ENCODE measurements around the gene STRIP1.

The STRIP1 gene, protein sequence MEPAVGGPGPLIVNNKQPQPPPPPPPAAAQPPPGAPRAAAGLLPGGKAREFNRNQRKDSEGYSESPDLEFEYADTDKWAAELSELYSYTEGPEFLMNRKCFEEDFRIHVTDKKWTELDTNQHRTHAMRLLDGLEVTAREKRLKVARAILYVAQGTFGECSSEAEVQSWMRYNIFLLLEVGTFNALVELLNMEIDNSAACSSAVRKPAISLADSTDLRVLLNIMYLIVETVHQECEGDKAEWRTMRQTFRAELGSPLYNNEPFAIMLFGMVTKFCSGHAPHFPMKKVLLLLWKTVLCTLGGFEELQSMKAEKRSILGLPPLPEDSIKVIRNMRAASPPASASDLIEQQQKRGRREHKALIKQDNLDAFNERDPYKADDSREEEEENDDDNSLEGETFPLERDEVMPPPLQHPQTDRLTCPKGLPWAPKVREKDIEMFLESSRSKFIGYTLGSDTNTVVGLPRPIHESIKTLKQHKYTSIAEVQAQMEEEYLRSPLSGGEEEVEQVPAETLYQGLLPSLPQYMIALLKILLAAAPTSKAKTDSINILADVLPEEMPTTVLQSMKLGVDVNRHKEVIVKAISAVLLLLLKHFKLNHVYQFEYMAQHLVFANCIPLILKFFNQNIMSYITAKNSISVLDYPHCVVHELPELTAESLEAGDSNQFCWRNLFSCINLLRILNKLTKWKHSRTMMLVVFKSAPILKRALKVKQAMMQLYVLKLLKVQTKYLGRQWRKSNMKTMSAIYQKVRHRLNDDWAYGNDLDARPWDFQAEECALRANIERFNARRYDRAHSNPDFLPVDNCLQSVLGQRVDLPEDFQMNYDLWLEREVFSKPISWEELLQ

DNA sequence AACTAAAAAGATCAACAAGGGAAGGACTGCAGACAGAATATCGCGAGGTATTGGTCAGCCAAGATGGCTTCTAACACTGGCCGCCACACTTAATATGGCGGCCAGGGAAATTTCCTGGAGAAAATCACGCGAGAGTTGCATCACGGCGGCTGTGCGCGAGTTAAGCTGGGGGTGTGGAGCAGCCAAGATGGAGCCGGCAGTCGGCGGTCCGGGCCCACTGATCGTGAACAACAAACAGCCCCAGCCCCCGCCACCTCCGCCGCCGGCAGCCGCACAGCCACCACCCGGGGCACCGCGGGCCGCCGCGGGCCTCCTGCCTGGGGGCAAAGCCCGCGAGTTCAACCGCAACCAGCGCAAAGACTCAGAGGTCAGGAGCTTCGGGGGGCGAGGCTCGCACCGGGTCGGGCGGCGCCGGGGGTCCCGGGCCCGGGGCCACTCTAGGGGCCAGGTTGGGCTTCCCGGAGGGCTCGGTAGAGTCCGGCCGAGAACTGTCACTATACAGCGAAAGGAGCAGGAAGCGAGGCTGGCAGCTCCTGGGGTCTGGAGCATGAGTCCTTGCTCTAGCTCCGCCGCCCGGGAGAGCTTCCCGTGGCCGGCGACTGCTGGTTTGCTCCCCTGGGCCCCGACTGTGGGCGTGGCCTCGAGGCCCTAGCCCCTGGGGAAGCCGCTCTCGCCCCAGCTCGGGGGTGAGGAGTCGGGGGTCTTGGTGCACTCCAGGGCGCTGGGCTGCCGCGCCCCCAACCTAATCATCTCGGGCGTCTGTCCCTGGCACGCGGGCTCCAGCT, at the start of gene STRIP1:
TSS of gene STRIP1 (plus strand) at position 174 of the 785 bp plus-strand sequence. CDS start at position 188, 14 bp downstream.
- peak; percentile 95 for DNase-seq (ENCODE audit: low spot score)

DNA sequence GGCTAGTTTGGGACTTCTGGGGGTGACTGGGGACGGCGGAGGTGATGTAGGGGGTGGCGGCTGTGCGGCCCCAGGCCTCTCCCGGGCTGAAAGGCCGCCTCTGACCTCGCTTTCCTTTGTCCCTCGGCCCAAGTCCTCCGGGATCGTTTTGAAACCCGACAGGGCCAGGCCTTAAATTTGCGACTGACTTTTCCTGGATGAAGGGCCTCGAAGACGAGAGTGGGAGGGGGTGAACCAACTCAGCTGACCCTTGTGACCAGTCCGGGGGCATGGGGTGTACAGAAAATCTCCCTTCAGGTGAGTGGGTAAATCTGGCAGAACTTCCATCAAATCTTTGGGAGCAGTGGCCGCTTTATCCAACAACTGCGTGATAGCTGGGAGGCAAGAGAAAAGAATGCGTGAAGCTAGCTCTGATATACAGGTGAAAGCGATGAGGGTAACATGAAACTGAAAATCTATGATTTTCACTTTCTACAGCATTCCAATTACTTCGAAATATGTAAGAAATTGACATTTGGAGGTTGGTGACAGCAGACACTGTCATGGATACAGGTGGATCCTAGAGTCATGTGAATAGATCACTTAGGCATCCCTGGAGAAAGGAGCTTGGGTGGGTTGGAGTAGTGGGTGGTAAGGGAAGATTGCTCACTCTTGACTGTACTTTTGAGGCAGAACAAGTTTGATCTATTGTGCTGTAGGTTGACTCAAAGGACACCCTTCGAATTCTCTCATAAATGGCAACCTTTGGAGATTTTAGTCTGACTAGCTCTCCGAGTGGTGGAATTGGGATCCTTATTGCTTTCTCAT, 49.0 kb upstream of the STRIP1 start:
- DNase-seq (ENCODE audit: low spot score), result no peak

DNA sequence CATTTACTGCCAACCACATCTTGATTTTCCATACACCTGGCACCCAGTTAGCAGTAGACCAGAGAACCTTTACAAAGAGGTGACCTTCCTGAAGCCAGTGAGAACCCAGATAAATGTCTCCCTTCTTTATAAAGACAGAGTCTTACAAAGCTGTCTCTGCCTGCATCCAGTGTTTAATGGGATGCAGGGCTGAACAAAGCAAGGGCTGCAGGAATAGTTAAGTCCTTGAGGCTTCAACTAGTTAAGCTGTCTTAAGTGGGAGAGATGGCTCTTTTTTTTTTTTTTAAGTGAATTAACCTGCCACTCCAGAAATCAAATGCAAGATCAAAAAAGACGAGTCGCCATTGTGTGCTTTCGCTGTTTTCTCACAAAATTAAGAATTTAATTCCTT, 48.4 kb upstream of the STRIP1 start:
- no peak for DNase-seq (ENCODE audit: low spot score)

DNA sequence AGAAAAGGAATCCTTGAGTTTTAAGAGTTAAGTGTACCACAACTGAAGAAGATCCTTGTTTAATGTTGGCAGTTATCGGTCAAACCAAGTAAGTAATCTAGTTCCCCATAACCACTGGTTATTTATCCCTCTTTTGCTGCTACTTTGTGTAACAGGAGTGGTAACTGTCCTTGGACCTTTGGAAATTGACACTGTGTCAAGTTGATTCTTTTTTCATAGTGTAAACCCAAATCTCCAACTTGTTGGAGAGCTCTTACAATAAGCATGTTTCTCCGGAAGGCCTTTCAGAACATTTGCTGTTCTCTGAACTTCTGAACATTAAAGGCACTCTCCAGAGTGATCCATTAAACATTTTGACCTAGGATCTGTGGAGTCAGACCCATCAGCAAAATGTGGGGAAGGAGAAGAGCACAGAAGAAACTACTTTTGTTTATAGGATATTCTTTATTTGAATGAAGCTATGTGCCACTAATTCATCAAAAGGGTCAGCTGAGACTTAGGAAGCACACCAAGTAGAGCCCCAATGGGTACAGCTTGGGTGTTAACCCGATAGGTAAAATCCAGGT, 46.0 kb upstream of the STRIP1 start:
- no peak for DNase-seq (ENCODE audit: low spot score)

DNA sequence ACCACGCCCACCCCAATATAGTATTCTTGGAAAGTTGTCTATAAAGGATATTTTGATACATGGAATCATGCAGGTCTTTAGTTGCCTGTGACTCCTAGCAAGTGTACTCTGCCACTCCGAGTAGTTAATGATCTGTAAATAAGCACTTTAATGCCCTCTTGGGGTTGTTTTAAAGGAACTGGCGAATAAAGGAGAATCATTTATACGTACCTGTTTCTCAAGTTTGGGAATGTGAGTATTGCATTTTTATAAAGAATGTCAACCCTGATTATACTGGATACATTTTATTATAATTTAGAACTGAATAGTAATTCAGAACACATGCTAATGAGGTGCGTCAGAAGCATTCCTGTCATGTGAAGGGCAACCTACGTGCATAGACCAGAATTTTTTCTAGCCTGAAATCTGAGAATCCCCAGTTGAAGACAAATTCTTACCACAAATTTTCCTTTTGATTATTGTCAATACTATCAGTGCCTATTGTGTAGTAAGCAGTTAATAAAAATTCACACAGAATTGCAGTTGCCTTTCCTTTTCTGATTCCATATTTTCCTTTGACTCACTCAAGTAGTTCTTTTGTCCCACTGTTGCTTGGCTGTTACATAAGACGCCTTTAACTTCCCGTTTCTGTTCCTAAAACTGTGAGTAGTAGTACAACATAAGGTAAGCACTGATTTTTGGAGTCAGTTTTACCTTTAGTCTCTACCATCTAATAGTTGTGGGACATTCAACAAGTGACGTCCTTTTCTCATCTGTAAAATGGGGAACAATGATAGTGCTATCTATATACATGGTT, 44.7 kb upstream of the STRIP1 start:
- DNase-seq (ENCODE audit: low spot score), result no peak

DNA sequence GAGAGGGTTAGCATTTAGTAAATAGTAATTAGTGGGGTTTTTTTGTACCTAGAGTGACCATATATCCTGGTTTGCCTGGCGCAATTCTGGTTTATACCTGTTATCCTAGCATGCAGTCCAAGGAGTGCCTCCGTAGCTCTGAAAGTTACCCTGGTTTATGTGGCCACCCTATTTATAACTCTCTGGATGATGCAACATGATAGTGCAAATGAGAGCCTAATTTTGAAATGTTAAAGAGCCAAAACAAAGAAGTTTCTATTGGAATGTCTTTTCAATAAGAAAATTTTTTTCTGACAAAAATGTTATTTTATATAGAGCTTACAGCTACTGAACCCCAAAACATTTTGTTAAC, 44.1 kb upstream of the STRIP1 start:
- DNase-seq (ENCODE audit: low spot score), result no peak

DNA sequence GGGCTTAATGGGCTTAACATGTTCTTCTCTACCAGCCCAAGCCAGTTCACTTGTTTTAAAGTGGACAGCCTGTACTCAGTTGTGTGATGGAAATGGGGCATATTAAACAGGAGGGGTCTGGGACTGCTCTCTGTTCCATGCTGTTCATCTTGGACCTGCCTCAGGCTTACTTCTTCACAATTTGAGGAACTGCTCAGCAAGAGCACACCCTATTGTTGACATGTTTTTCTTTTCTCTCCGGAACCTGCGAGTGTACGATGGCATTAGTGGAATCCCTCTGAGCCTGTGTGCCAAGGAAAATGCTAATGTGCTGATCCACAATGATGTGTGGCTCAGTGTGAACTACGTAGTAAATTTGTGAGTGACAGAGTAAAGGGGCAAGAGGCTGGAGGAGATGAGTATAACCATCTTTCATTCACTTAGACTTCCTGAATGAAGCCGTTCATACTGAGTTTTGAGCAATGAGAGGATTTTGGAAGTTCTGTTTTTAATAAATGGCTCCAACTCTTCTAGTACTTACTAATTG, 43.0 kb upstream of the STRIP1 start:
- no peak for DNase-seq (ENCODE audit: low spot score)

DNA sequence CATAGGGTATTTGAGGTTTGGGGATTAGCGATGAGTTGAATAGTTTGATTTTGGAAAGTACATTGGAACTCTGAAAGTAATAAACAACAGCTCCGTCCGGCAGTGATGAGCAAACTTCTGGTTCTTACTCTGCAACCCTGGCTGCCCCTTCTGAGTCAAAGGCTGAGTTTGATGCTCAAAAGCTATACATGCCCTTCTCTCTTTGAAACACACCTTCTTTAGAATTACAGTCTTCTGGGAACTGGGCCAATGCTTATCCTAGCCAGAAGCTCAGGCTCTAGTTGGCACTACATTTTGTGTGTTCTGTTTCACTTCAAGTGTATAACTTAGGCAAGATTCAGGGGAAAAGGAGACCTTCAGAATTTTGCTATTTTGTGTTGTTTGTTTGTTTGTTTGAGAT, 40.5 kb upstream of the STRIP1 start:
- no peak for DNase-seq (ENCODE audit: low spot score)

DNA sequence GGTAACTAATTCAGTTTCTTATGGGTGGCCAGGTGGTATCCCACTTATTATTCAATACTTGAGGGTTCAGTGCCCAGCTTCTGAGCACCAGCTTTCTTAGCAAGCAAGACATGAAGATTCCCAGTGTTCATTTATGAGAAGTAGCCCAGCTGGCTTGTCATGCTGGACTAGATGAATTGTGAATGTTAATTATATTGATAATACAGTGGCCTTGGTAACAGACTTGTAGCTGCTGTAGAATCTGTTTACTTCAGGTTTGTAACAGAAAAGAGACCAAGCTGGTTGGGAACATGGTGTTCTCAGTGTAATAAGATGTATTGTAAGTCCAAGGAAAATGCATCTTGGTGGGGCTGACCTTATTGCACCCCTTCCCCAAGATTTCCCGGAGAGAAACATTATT, 39.8 kb upstream of the STRIP1 start:
- no peak for DNase-seq (ENCODE audit: low spot score)

DNA sequence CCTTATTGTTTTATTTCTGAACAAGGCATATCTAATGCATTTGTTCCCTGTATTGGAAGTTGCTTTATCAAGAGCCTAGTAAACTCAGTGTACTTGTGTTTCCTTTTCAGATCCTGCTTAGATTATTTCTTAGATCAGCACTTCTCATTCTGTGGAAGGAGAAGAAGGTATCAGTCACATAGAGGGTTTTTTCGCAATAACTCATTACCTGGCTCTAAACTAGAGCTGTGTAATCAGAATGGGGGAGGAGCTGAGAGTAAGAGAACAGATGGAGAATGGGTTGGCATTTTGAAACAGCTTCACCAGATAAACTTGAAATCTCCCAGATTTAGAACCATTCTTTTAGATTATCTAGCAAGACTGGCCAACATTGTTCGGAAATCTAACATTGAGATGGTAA, 38.9 kb upstream of the STRIP1 start:
- DNase-seq (ENCODE audit: low spot score), result no peak

DNA sequence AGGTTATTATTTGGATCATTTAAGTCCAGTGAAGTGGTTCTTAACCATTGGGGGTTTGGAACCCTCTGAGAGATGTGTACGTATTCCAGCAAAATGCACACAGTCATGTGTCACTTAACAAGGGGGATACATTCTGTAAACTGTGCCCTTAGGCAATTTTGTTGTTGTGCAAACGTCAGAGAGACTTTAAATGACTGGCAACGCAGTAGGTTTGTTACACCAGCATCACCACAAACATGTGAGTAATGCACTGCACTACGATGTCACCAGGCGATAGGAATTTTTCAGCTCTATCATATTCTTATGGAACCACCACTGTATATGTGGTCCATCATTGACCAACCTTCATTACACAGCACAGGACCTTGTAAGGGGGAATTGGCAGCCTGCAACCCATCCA, 37.9 kb upstream of the STRIP1 start:
- no peak for DNase-seq (ENCODE audit: low spot score)

DNA sequence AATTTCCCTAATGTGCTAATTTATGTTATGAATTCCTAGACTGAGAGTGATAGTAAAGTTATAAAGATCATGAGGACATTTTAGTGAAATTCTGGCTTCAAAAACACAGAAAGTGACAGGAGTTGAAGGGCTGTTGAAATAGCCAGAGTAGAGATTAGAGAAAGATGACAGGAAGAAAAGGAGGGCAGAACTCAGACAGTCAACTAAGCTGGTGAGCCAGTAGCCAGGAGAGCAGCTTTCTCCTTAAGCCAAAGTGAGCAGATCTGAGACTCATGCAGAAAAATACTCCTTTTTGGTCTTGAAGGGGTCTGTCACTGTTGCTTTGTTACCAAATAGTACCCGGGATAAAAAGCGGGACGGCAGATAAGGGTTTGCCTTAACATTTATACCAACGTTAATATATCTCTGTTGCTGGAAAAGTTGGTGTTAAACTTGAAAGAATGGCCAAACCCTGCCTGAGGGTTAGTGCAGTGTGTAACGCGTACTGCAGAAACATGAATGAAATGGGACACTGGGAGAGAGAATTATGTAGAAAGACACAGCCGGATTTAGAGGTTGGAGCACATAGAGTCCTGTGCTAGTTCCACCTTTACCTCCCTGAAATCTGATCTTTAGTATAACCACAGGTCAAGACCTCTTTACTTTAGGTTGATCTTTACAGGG, 37.1 kb upstream of the STRIP1 start:
- no peak for DNase-seq (ENCODE audit: low spot score)

DNA sequence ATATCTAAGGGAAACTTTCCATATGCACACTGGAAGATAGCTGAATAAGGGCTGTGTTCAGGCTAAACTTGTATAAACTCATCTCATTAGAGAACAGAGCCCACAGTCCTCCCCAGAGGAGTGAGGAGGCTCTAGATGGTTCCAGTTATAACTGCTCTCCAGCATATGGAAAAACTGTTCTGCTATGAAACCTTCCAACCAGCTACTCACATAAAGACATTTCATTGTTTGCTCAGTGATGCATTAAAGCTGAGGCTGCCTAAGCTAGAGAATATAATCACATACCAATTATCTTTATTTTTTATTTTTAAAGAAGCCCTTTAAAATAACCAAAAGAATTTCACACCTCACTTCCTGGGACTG, 36.6 kb upstream of the STRIP1 start:
- DNase-seq (ENCODE audit: low spot score), result no peak

DNA sequence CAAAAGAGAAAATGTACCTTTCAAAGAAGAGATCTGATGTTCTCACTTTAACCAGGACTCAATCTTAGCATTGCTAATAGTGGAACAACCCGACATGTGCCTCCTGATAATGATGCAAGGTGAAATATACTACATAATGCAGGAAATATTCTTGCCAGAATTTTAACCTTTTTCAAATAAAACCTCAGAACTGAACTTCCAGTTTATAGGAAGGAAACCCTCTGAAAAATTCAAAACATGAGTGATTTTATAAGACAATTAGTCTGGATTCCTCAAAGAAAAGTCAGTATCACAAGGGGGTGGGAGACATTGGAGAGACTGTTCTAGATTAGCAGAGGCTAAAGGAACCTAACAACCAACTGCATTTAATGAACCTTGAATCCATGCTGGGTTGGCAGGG, 31.7 kb upstream of the STRIP1 start:
- no peak for DNase-seq (ENCODE audit: low spot score)

DNA sequence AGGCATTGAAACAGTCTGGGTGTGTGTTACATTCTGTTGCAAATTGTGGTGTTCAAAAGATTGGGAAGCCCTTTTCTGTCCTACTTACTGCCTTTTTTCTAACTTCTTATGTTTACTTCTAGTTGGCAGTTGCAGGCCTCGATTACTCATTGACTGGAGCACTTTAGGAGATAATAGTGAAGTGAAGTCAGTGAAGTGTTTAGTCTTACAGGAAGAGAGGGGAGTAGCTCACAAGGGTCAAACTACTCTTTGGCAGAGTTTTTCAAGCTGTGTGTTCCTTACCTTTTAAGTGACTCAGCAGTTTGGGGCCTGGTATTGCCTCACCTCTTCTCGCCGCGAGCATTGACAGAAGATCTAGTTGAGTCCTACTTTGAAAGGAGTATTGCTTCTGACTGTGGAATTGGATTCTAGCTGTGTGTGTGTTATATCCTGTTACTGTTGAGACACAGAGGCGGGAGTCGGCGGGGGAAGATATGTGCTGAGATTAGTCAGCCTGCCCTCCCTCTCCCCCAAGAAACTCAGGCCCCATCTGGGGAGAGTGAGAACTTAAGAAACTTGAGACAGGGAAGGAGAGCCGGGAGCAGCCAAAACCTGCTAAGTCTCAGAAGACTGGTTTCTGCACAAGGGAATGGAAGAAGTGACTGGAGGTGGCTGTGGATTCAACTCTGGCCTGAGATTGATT, 30.5 kb upstream of the STRIP1 start:
- no peak for DNase-seq (ENCODE audit: low spot score)

DNA sequence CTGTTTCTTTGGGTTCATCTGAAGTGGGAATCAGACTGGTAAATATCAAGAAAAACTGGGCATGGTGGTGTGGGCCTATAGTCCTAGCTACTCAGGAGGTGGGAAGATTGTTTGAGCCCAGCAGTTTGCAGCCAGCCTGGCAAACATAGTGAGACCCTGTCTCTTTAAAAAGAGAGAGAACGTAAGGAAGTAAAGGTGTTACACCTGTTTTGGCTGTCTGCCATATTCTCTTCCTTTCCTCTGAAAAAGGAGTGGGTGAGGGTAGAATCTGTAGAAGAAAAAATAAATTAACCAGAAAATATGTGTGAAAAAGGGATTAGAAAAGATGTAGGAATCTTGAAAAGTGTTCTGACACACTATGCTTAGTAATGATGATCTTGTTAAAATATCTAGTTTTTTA, 29.8 kb upstream of the STRIP1 start:
- no peak for DNase-seq (ENCODE audit: low spot score)

DNA sequence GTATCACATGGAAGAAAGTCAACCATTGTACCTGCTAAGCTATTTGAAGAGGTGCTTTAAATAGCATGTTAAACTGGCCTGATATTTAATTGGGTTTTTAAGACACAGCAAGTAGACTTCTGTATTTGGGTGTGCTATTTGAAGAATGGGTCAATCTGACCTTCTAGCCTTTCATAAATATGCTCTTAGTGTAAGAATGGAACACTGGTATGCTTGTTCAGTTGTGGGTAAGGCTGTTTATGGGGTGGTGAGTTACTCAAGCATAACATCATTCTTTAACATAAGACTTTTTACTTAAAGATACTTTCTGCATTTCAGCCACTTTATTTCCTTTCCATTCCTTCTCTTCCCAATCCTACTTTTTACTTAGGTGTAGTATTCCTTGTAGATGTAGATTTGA, 28.5 kb upstream of the STRIP1 start:
- DNase-seq (ENCODE audit: low spot score), result no peak

DNA sequence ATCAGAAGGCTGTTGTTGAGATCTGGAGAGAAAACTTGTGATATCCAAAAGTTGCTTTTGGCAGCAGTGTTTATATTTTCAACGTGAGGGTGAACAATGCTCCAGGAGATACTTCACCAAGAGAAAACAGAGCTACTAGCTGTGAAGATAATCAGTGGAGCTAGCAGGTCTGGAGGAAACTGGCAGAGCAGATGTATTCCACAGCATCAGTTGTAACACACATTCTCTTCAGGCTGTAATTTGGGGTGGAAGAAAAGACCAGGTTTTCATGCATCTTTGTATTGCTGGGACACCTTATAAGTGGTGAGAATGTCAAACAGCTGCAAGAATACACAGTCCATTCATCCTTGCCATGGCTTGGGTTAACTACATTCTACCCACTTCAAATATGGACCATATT, 27.9 kb upstream of the STRIP1 start:
- DNase-seq (ENCODE audit: low spot score), result no peak

All from left forelimb (tissue), 1 donor.